IPS-18c (cell line): ENCODE results near the gene AHI1.
A peak's percentile ranks its signal among the peaks of the same experiment; 100 is the strongest.
"Not testable (repeated sequence)": the region's sequence is repeated elsewhere in the genome, so short reads cannot be mapped to it uniquely, and the experiment has no call there.

Experiments used
- H3K4me3 ChIP-seq: 2 replicates; pipeline ENCODE4 v1.7.0; 2013; ENCODE audit warnings: low read depth, mild to moderate bottlenecking, low read length, moderate library complexity; ENCODE audit not compliant: insufficient read depth
- H3K9me3 ChIP-seq: one replicate; pipeline ENCODE4 v1.6.1; 2013; ENCODE audit warnings: mild to moderate bottlenecking, low read length, moderate library complexity; ENCODE audit not compliant: control insufficient read depth, insufficient read depth

Gene AHI1

DNA sequence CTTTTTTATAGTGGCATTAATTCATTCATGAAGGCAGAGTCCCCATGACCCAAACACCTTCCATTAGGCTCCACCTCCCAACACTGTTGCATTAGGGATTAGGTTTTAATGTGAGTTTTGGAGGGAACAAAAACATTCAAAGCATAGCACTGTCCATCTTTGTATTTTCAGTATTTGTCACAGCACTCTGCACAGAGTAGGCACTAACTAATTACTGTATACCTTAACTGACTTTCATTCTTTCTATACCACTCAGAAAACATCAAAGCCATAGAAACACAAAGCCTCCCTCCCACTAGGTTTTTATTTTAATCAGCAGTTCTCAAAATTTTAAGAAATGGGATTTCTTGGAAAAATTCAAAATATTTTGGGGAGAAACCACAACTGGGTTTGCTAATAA, 21.8 kb upstream of the AHI1 start:
- H3K4me3 ChIP-seq: no peak overlapping the region
- H3K9me3 ChIP-seq: no peaks in the 10 kb centered on the region

GRCh38 chr6:135517527-135517926, 20.0 kb upstream of the AHI1 start:
- Histone ChIP-seq H3K4me3 (no peak overlapping the region), H3K9me3 (no peaks in the 10 kb centered on the region)

GRCh38 chr6:135514706-135515105, 17.2 kb upstream of the AHI1 start:
- Histone ChIP-seq H3K4me3 (no peak overlapping the region), H3K9me3 (no peaks in the 10 kb centered on the region)

DNA sequence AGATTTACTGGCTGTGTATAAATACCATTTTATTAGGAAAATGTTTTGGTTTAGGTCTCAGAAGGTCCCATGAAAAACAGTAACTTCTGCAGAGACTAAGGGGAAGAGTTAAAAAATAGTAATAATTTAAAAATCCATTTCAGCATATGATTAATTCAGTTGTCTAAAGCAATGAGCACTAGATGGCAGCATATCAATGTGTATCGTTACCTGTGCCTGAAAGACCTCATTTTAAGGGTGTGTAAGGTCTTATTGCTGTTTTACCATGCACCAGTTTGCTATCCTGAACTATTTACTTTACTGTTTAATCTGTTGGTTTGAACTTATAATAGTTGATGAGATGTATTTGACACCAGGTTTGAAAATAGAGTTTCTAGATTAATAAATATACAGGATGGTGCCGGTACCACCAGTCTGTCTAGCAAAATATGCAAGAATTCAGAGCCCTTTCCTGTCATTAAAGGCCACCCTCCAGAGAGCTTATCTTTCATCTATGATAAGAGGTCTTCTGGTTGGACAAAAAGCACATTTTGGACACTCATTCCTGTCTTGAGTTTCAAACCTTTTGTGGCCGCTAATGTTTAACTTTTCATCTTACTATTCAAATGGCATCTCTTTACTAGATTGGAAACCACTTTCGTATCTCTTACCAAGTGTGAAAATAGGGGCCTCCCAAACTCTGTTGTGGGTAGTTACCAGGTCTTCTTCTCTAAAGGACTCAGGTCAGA, 8.9 kb upstream of the AHI1 start:
- H3K9me3 ChIP-seq: no peaks in the 10 kb centered on the region
- no peak overlapping the region for H3K4me3 ChIP-seq

DNA sequence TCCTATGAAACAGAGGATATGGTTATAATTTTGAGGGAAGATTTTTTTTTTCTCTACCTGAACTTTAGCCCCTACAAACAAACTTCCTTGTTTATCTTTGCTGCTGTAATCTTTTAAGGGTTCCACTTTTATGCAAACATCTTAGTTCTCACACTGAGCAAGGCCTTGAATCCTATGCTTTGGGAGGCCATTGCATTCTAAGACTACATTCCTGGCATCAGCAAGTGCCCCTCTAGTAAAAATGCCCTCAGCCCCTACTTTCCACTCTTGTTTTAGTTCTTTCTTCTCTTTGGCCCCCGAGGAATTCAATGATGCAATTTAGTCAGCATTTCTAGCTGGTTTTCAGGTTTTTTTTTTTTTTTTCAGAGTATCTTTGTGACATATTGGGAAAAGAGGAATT, 8.1 kb upstream of the AHI1 start:
- H3K4me3 ChIP-seq: no peak overlapping the region
- H3K9me3 ChIP-seq: no peaks in the 10 kb centered on the region

DNA sequence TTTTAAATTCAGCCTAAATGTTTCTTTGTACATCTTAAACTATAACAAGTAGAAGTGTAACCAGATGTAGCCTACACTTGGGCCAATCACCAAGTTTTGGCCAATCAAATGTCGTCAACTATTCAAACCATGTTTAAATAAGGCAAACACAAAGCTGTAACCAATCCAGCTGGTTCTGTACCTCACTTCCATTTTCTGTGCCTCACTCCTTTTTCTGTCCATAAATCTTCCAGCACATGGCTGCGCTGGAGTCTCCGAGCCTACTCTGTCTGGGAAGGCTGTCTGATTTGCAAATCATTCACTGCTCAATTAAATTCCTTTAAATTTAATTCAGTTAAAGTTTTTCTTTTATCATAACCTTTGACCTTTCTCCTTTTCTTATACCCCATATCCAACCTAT, 7.7 kb upstream of the AHI1 start:
- Histone ChIP-seq H3K9me3 (no peaks in the 10 kb centered on the region), H3K4me3 (no peak overlapping the region)

DNA sequence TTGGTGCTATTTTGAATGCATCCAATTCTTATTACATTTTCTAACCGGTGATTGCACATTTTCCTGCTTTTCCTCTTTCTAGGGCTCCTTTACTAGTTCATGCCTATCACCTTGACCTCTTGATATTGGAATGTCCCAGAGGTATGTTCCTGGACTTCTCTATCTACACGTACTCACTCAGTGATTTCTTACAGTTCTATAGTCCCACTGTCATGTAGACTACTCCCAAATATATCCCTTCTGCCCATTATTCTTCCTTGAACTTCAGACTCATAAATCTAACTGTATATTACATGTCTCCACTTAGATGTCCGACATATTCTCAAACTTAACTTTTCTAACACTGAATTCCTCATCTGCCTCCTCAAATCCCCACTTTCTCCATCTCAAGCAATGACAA, 7.2 kb upstream of the AHI1 start:
- Histone ChIP-seq H3K9me3 (no peaks in the 10 kb centered on the region), H3K4me3 (no peak overlapping the region)

- H3K4me3 ChIP-seq: no peak overlapping the region
- H3K9me3 ChIP-seq: no peaks in the 10 kb centered on the region
Observed at GRCh38 chr6:135503703-135504475, 6.3 kb upstream of the AHI1 start.

GRCh38 chr6:135499441-135500340, 2.2 kb upstream of the AHI1 start:
- Histone ChIP-seq H3K9me3 (no peaks in the 10 kb centered on the region), H3K4me3 (no peak overlapping the region)

GRCh38 chr6:135498185-135498841, 773 bp upstream of the AHI1 start:
- Histone ChIP-seq H3K9me3 (no peaks in the 10 kb centered on the region), H3K4me3 (peak overlapping the region; percentile 88)

- Histone ChIP-seq H3K9me3 (no peaks in the 10 kb centered on the region), H3K4me3 (peak overlapping the region; percentile 88)
Observed at GRCh38 chr6:135496800-135497411, 634 bp downstream of the AHI1 start.

DNA sequence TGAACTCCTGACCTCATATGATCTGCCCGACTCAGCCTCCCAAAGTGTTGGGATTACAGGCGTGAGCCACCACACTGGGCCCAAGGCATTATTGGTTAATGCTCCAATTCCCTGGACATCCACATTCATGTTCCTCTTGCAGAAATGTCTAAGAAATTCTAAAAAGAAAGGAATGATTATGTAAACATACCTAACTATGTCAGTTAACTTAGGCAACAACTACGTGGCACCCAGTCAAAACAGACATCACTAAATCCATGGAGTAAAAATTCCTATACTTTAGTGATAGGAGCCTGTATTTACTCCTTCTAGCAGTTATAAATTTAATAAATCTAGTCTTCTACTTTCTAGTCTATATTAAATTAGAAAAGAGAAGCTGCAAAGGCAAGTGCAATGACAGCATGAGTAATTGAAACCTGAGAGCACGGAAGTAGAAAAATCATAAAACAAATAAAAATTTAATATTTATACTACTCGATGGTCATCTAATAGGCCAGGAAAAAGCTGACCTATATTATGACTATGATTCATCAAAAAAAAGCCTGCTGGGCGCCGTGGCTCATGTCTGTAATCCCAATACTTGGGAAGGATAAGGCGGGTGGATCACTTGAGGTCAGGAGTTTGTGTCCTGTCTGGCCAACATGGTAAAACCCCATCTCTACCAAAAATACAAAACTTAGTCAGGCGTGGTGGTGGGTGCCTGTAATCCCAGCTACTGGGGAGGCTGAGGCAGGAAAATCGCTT, 4.2 kb downstream of the AHI1 start:
- H3K4me3 ChIP-seq: no peak overlapping the region
- no peaks in the 10 kb centered on the region for H3K9me3 ChIP-seq

- H3K9me3 ChIP-seq: no peaks in the 10 kb centered on the region
- H3K4me3 ChIP-seq: no peak overlapping the region
Observed at GRCh38 chr6:135490381-135490780, 7.2 kb downstream of the AHI1 start.

- no peak overlapping the region for H3K4me3 ChIP-seq
Observed at GRCh38 chr6:135488023-135488422, 9.5 kb downstream of the AHI1 start.

GRCh38 chr6:135483903-135484302, 13.6 kb downstream of the AHI1 start:
- not testable (repeated sequence) for H3K4me3 ChIP-seq
- H3K9me3 ChIP-seq: peaks cover 13% of the 10 kb centered on the region

More at GRCh38 chr6:135488023-135488422, 9.5 kb downstream of the AHI1 start:
- H3K9me3 ChIP-seq: peaks cover 2% of the 10 kb centered on the region

DNA sequence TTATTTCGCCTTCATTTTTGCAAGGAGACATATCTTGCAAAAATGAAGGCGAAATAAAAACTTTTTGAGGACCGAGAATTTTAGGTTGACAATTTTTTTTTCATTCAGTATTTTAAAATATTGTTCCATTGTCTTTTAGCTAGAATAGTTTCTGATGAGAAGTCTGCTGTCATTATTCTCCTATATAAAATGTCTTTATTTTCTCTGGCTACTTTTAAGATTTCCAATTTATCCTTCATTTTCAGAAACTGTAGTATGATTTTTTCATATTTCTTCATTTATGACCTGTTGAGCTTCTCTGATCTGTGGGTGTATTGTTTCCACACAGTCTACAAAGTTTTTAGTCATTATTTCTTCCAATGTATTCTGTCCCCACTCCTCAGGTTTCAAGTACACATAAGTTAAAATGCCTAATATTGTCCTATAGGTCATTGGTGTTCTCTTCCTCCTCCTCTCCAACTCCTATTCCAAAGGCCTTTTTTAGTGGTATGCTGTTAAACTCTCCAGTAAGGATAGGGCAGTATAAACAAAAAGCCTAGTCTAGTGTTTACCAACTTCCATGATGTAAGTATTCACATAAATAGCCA, 15.7 kb downstream of the AHI1 start:
- peaks cover 13% of the 10 kb centered on the region for H3K9me3 ChIP-seq
- no peak overlapping the region for H3K4me3 ChIP-seq
